MM.1S (cell line): Measurements from ENCODE around the gene KLHL18.
"Not testable (repeated sequence)": the region's sequence is repeated elsewhere in the genome, so short reads cannot be mapped to it uniquely, and the experiment has no call there.

ENCODE experiments used
- DNase-seq: peaks from one replicate; pipeline ENCODE4 v3.0.0-alpha.2; 2015
- H2AFZ ChIP-seq: fragments of 300-600 bp; sonication (generic); 2 replicates; pipeline ENCODE4 v1.6.0; 2016; ENCODE audit warnings: antibody characterized with exemption, low read length
- H3F3A ChIP-seq: fragments of 300-600 bp; sonication (generic); 2 replicates; pipeline ENCODE4 v1.6.1; 2016; ENCODE audit warnings: mild to moderate bottlenecking, antibody characterized with exemption, low read length, moderate library complexity, mixed read lengths; ENCODE audit not compliant: insufficient read depth
- H3K27ac ChIP-seq: fragments of 300-600 bp; sonication (generic); 2 replicates; pipeline ENCODE4 v1.5.1; 2016; ENCODE audit warnings: mild to moderate bottlenecking, low read length
- H3K27me3 ChIP-seq: fragments of 300-600 bp; sonication (generic); replicated peaks from 2 replicates; pipeline ENCODE4 v1.6.0; 2016; ENCODE audit warnings: low read length; ENCODE audit not compliant: insufficient read depth
- H3K36me3 ChIP-seq: fragments of 300-600 bp; sonication (generic); replicated peaks from 2 replicates; pipeline ENCODE4 v1.6.1; 2016; ENCODE audit warnings: mild to moderate bottlenecking, low read length, mixed read lengths; ENCODE audit not compliant: insufficient read depth
- H3K4me1 ChIP-seq: fragments of 300-600 bp; sonication (generic); 2 replicates; pipeline ENCODE4 v1.6.1; 2016; ENCODE audit warnings: low read length, mixed read lengths
- H3K4me2 ChIP-seq: fragments of 300-600 bp; sonication (generic); 2 replicates; pipeline ENCODE4 v1.6.0; 2016; ENCODE audit warnings: low read depth, low read length
- H3K4me3 ChIP-seq: fragments of 300-600 bp; sonication (generic); 2 replicates; pipeline ENCODE4 v1.5.1; 2016; ENCODE audit warnings: low read length, mixed read lengths
- H3K79me2 ChIP-seq: fragments of 300-600 bp; sonication (generic); 2 replicates; pipeline ENCODE4 v1.6.1; 2016; ENCODE audit warnings: mixed run types, low read length, mixed read lengths
- H3K9ac ChIP-seq: fragments of 300-600 bp; sonication (generic); 2 replicates; pipeline ENCODE4 v1.6.1; 2016; ENCODE audit warnings: low read length, mixed read lengths
- H3K9me2 ChIP-seq: fragments of 300-600 bp; sonication (generic); replicated peaks from 2 replicates; pipeline ENCODE4 v1.6.1; 2016; ENCODE audit warnings: mild to moderate bottlenecking, low read length, mixed read lengths; ENCODE audit not compliant: insufficient read depth
- H3K9me3 ChIP-seq: fragments of 300-600 bp; sonication (generic); replicated peaks from 2 replicates; pipeline ENCODE4 v1.6.1; 2016; ENCODE audit warnings: mild to moderate bottlenecking, low read length, mixed read lengths; ENCODE audit not compliant: insufficient read depth
- H4K20me1 ChIP-seq: fragments of 300-600 bp; sonication (generic); 2 replicates; pipeline ENCODE4 v1.6.1; 2016; ENCODE audit warnings: mild to moderate bottlenecking, low read length, moderate library complexity, mixed read lengths; ENCODE audit not compliant: insufficient read depth
- CTCF ChIP-seq: fragments of 300-600 bp; sonication (generic); IDR thresholded peaks from 2 replicates; pipeline ENCODE4 v1.5.1; 2016; ENCODE audit warnings: antibody characterized with exemption, low read length, mixed read lengths
- EZH2 ChIP-seq: fragments of 300-600 bp; sonication (generic); optimal IDR thresholded peaks from 2 replicates; pipeline ENCODE3; 2017; ENCODE audit warnings: low read depth, mild to moderate bottlenecking, antibody characterized with exemption, low read length, mixed read lengths
- EZH2phosphoT487 ChIP-seq: fragments of 300-600 bp; sonication (generic); IDR thresholded peaks from 2 replicates; pipeline ENCODE4 v1.6.1; 2018; ENCODE audit warnings: antibody characterized with exemption, low read length

Gene KLHL18

GRCh38 chr3:47365213-47366153 is 82.7 kb downstream of the KLHL18 start:
- Histone ChIP-seq H3K36me3 (no peaks in the 10 kb centered on the region), H3K79me2 (no peaks in the 10 kb centered on the region), H3K4me3 (no peak overlapping the region), H3K27me3 (no peaks in the 10 kb centered on the region), H3K9me3 (no peaks in the 10 kb centered on the region), H3K9ac (no peak overlapping the region), H3K27ac (no peak overlapping the region), H3K4me1 (no peaks in the 10 kb centered on the region), H3K4me2 (no peak overlapping the region), H4K20me1 (no peaks in the 10 kb centered on the region), H3F3A (no peaks in the 10 kb centered on the region), H2AFZ (no peak overlapping the region), H3K9me2 (no peaks in the 10 kb centered on the region)
- no peak for DNase-seq
- TF ChIP-seq CTCF (no peak), EZH2phosphoT487 (no peak), EZH2 (no peak)

GRCh38 chr3:47366833-47367232 is 84.1 kb downstream of the KLHL18 start:
- H3K27me3 ChIP-seq, result no peaks in the 10 kb centered on the region
- DNase-seq, result no peak
- no peak overlapping the region for H2AFZ ChIP-seq
- H3K9ac ChIP-seq, result no peak overlapping the region
- no peaks in the 10 kb centered on the region for H4K20me1 ChIP-seq
- no peaks in the 10 kb centered on the region for H3K9me3 ChIP-seq
- no peak for TF ChIP-seq CTCF
- no peak for TF ChIP-seq EZH2
- no peak for TF ChIP-seq EZH2phosphoT487
- H3K4me1 ChIP-seq, result no peaks in the 10 kb centered on the region
- H3K79me2 ChIP-seq, result no peaks in the 10 kb centered on the region
- no peak overlapping the region for H3K27ac ChIP-seq
- H3K4me3 ChIP-seq, result no peak overlapping the region
- H3K36me3 ChIP-seq, result no peaks in the 10 kb centered on the region
- no peaks in the 10 kb centered on the region for H3K9me2 ChIP-seq
- H3F3A ChIP-seq, result no peaks in the 10 kb centered on the region
- no peak overlapping the region for H3K4me2 ChIP-seq

- TF ChIP-seq EZH2phosphoT487 (no peak), CTCF (no peak), EZH2 (no peak)
- no peaks in the 10 kb centered on the region for H3K36me3 ChIP-seq
- H3K27ac ChIP-seq, result no peak overlapping the region
- no peaks in the 10 kb centered on the region for H3K4me1 ChIP-seq
- no peaks in the 10 kb centered on the region for H3F3A ChIP-seq
- no peak overlapping the region for H2AFZ ChIP-seq
- no peak overlapping the region for H3K9ac ChIP-seq
- H3K27me3 ChIP-seq, result no peaks in the 10 kb centered on the region
- no peaks in the 10 kb centered on the region for H3K9me2 ChIP-seq
- H3K9me3 ChIP-seq, result no peaks in the 10 kb centered on the region
- no peak for DNase-seq
- no peak overlapping the region for H3K4me2 ChIP-seq
- H3K79me2 ChIP-seq, result no peaks in the 10 kb centered on the region
- H3K4me3 ChIP-seq, result no peak overlapping the region
- H4K20me1 ChIP-seq, result no peaks in the 10 kb centered on the region
Observed at GRCh38 chr3:47367631-47368030, 84.9 kb downstream of the KLHL18 start.

GRCh38 chr3:47370020-47370419 is 87.3 kb downstream of the KLHL18 start:
- not testable (repeated sequence) for H3K36me3 ChIP-seq, H3K4me1 ChIP-seq, H3K27me3 ChIP-seq, H3K27ac ChIP-seq, H3K79me2 ChIP-seq, H3K9me2 ChIP-seq, H3K9ac ChIP-seq, H3K4me2 ChIP-seq, H3F3A ChIP-seq, H4K20me1 ChIP-seq, H3K4me3 ChIP-seq, DNase-seq, H2AFZ ChIP-seq, H3K9me3 ChIP-seq
